Midbrain (tissue), 1 donor: Measurements from ENCODE around the gene VAMP1.
"Not testable (repeated sequence)": the region's sequence is repeated elsewhere in the genome, so short reads cannot be mapped to it uniquely, and the experiment has no call there.

Experiments used
- DNase-seq: peaks from one replicate; lab custom pipeline; 2025; lab: John Stamatoyannopoulos, UW

VAMP1 gene

GRCh38 chr12:6470375-6471163, at the start of gene VAMP1:
TSS of gene VAMP1 (minus strand) at chr12:6470677. CDS start at chr12:6470531, 146 bp downstream.
- peak; percentile 99 for DNase-seq

GRCh38 chr12:6520186-6520585, 49.7 kb upstream of the VAMP1 start:
- DNase-seq = no peak

GRCh38 chr12:6508087-6508486, 37.6 kb upstream of the VAMP1 start:
- DNase-seq = no peak

GRCh38 chr12:6507102-6507998, 36.9 kb upstream of the VAMP1 start:
- DNase-seq = no peak

- no peak for DNase-seq
These were observed 30.0 kb upstream of the VAMP1 start for GRCh38 chr12:6500466-6500865.

GRCh38 chr12:6497291-6497690, 26.8 kb upstream of the VAMP1 start:
- DNase-seq = peak; percentile 55

- no peak for DNase-seq
These were observed 24.5 kb upstream of the VAMP1 start for GRCh38 chr12:6494968-6495367.

- DNase-seq = no peak
These were observed 23.8 kb upstream of the VAMP1 start for GRCh38 chr12:6494258-6494743.

GRCh38 chr12:6493497-6494257, 23.2 kb upstream of the VAMP1 start, which contains the start of gene NCAPD2:
TSS of gene NCAPD2 (plus strand) at chr12:6494102. CDS start at chr12:6495099, 997 bp downstream.
- DNase-seq = peak; percentile 97

GRCh38 chr12:6492838-6493496, 22.5 kb upstream of the VAMP1 start, which contains the start of gene MRPL51:
TSS of gene MRPL51 (minus strand) at chr12:6493262. CDS start at chr12:6493136, 126 bp downstream.
- DNase-seq = peak; percentile 94

GRCh38 chr12:6490673-6491072, 20.2 kb upstream of the VAMP1 start:
- DNase-seq = not testable (repeated sequence)

- no peak for DNase-seq
These were observed 19.0 kb upstream of the VAMP1 start for GRCh38 chr12:6489449-6489848.

GRCh38 chr12:6488240-6488639, 17.8 kb upstream of the VAMP1 start:
- DNase-seq = no peak

GRCh38 chr12:6478416-6478815, 7.9 kb upstream of the VAMP1 start:
- no peak for DNase-seq

GRCh38 chr12:6477601-6478377, 7.3 kb upstream of the VAMP1 start:
- DNase-seq = not testable (repeated sequence)

- DNase-seq = no peak
These were observed 6.0 kb upstream of the VAMP1 start for GRCh38 chr12:6476489-6476888.

- DNase-seq = not testable (repeated sequence)
These were observed 4.9 kb upstream of the VAMP1 start for GRCh38 chr12:6475233-6475975.

GRCh38 chr12:6472491-6472890, 2.0 kb upstream of the VAMP1 start:
- no peak for DNase-seq

GRCh38 chr12:6471989-6472360, 1.5 kb upstream of the VAMP1 start:
- DNase-seq = no peak
